SW 1271 (cell line): ENCODE data around the gene METTL26.

Source experiments
- DNase-seq, 2 experiments: peaks; one replicate each; lab custom pipeline; 2025; lab: John Stamatoyannopoulos, UW

METTL26 gene

GRCh38 chr16:674968-675883 lies 39.1 kb upstream of the METTL26 start, which contains the start of gene RHBDL1:
RHBDL1 (plus strand) TSS chr16:675671; CDS start chr16:675791, 120 bp downstream.
- no peak for DNase-seq

- DNase-seq: no peak
Measured at GRCh38 chr16:674214-674881, 38.2 kb upstream of the METTL26 start.

GRCh38 chr16:673399-673991 lies 37.4 kb upstream of the METTL26 start:
- DNase-seq: no peak

GRCh38 chr16:672851-673250 lies 36.7 kb upstream of the METTL26 start:
- no peak for DNase-seq

- no peak for DNase-seq
Measured at GRCh38 chr16:672371-672770, 36.3 kb upstream of the METTL26 start.

- no peak for DNase-seq
Measured at GRCh38 chr16:671353-672131, 35.4 kb upstream of the METTL26 start.

- no peak for DNase-seq
Measured at GRCh38 chr16:670485-671352, 34.6 kb upstream of the METTL26 start.

GRCh38 chr16:669666-670065 lies 33.6 kb upstream of the METTL26 start:
- DNase-seq: no peak

- DNase-seq: no peak
Measured at GRCh38 chr16:668519-669171, 32.5 kb upstream of the METTL26 start.

- DNase-seq: peak; percentile 48 to 80
Measured at GRCh38 chr16:667780-668518, 31.8 kb upstream of the METTL26 start, which contains the start of gene RHOT2. RHOT2 (plus strand) TSS chr16:668132; CDS start chr16:668200, 68 bp downstream.

GRCh38 chr16:667113-667779 lies 31.1 kb upstream of the METTL26 start:
- no peak for DNase-seq

- DNase-seq: no peak
Measured at GRCh38 chr16:666572-666971, 30.5 kb upstream of the METTL26 start.

- DNase-seq: no peak
Measured at GRCh38 chr16:662597-662996, 26.5 kb upstream of the METTL26 start.

GRCh38 chr16:662095-662494 lies 26.0 kb upstream of the METTL26 start:
- no peak for DNase-seq

- no peak for DNase-seq
Measured at GRCh38 chr16:661184-661821, 25.2 kb upstream of the METTL26 start.

GRCh38 chr16:660459-661183 lies 24.5 kb upstream of the METTL26 start:
- peak; percentile 24 to 48 for DNase-seq

- DNase-seq: no peak
Measured at GRCh38 chr16:660132-660458, 24.0 kb upstream of the METTL26 start.

- DNase-seq: no peak
Measured at GRCh38 chr16:659618-660017, 23.5 kb upstream of the METTL26 start.
